Activated CD4-positive, alpha-beta T cell treated with anti-CD3 and anti-CD28 coated beads, Interleukin-10, Interleukin-2, amounts not matched to agents 100 ng/mL and 50 ng/mL, durations not matched to agents 16 hours and 8 hours (primary cell): ENCODE results near the gene PAPPA.

ENCODE experiments used
- DNase-seq: peaks from one replicate; pipeline ENCODE4 v3.0.0-alpha.2; 2020

PAPPA gene

DNA sequence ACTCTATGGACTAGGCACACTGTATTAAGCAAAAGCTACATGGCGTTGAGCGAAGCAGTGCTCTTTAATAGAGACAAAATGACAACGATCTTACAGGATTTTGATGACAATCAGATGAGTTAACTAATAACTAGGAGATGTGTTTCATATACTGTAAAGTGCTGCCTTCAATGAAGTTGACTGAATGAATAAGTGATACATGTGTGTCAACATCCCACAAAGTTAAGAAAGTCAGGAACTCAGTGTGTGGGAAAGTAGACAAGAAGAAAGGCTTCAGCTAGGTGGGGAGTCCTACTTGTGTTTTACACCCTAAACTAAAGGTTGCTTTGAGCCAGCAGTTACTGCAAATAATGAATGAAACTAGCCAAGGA is 79.6 kb downstream of the PAPPA start:
- no peak for DNase-seq

- DNase-seq = no peak
Measured at GRCh38 chr9:116234081-116234480, 80.5 kb downstream of the PAPPA start.

GRCh38 chr9:116236979-116237378 is 83.4 kb downstream of the PAPPA start:
- DNase-seq = no peak

DNA sequence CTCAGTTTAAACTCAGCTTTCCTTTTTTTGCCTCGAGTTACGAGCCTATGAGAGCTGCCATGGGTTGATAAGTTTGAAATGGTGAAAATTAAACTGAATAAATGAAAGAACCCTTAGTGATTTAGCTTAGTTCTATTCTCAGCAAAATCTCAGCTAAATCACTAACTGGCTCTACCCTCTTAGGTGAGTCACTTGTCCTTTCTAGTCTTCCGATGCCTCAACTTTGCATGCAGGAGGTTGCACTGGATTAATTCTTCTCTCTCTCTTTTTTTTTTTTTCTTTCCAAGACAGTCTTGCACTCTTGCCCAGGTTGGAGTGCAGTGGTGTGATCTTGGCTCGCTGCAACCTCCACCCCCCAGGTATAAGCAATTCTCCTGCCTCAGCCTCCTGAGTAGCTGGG is 83.9 kb downstream of the PAPPA start:
- no peak for DNase-seq

- DNase-seq = no peak
Measured at GRCh38 chr9:116238225-116238624, 84.6 kb downstream of the PAPPA start.

DNA sequence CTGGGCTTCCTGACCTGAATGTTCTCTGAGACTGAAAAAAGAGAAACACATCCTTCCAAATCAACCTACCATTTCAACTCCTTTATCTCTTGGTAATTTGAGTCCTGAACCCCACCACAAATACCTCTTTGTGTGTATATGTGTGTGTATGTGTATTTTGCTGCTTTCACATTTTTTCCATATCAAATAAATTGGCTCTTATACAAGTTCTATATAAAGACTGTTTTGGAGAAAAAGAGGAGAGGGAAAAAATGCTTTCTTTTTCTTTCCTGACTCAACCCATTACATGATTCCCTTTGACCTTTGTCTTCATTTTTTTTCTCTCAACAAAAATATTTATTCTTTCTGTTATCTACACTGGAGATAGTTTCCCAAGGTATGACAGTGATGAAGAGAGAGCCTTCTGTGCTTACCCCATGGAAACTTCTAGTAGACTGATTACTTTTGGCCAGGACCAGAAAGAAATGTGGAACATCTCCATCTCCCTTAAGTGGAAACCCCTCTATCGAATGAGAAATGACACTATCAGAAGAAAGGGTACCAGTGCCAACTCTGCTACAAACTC is 85.3 kb downstream of the PAPPA start:
- DNase-seq = no peak

DNA sequence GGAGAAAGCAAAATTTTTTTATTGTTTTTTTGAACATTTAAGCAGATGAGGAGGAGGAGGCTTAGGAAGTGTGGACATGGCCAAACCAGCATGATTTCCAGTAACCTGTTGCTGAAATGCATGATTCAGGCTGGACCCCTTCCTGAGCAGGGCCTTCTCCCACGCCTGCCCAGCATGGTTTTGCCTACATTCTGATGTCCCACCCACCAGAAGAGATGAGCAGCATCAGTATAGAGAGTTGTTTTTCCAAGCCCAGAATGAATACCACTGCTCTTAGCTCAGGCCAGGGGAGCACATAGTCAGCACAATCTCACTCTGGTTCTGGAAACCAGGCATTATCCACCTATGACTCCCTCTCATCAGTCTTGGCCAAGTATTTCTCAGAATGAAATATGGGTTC is 90.1 kb downstream of the PAPPA start:
- DNase-seq = no peak

DNA sequence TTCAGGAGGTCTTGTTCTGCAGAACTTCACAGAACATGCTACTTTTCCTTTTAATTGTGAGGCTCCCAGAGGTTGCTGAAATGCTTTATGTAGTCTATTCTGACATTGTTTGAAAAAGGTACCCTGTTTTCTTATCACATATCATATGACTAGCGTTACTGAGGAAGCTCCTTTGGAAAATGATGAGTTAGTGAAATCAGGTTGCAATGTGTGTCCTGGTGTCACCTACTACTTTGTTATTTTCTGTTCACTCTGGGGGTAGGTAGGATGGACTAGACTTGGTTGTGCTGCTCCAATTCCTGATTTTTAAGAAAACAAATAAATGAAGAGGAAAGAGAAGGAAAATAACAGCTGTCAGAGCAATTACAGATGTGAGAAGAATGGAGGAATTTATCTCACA is 93.7 kb downstream of the PAPPA start:
- DNase-seq = no peak

DNA sequence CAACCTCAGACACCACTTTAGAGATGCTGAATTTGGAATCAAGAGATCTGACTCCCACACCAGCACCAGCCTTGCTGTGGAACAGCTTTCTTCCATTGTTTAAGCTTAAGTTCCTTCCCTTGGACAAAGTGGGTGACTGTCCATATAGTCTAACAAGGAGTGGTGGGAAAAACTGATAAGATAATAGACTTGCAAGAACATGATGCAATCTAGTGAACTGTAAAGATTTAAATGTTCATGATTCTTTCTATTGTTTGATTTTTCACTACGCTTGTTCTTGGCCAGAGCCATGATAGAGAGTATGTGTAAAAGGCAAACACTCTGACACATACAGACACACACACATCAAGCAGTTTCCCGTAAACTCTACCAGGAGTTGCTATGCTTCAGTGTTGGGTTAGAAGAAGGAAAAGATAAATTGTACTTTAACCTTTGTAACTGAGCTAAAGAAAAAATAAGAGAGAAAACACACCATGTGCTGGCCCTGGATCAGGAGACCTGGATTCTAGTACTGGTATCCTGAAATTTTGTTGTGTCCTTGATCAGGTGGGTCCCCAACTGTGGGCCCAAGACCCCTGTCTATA is 94.3 kb downstream of the PAPPA start:
- DNase-seq = no peak

GRCh38 chr9:116250891-116251290 is 97.3 kb downstream of the PAPPA start:
- DNase-seq = no peak

- DNase-seq = no peak
Measured at GRCh38 chr9:116251366-116251765, 97.8 kb downstream of the PAPPA start.

DNA sequence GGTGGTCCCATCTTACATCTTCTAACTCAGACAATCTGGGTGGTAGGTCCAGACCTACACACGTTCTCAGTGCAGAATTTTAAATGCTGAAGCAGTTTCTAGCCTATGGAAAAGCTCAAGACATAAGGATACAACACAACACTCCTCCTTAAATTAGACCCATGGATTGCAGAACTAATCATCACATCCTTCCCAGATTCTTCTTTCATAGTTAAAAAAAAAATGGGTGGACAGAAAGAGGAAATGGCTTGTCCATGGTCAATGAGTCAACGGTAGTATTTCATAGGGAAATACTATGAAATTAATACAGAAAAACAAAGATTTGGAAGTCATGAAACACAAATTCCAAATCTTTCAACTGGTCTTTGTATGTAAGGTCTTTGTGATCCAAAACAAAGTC is 106.9 kb downstream of the PAPPA start:
- DNase-seq = no peak

- no peak for DNase-seq
Measured at GRCh38 chr9:116262448-116262847, 108.9 kb downstream of the PAPPA start.

- DNase-seq = no peak
Measured at GRCh38 chr9:116264361-116264760, 110.8 kb downstream of the PAPPA start.

- no peak for DNase-seq
Measured at GRCh38 chr9:116267021-116267420, 113.4 kb downstream of the PAPPA start.

DNA sequence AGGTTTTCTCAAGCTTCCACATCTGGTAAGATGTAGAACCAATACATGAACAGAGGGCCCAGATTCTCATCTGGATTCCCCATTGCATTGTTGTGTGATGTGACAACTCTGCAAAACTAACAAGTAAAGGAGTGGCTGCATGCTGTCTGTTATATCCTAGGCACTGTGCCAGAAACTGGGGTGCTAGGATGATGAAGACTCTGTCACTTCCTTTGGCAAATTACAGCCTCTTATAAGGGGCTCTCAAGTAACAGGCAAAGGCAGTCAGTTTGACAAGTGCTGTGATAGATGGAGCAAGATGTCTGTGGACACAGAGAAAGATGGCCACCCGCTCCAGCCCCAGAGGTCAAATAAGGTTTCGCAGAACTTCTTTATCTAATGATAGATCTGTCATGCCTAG is 115.7 kb downstream of the PAPPA start:
- no peak for DNase-seq

DNA sequence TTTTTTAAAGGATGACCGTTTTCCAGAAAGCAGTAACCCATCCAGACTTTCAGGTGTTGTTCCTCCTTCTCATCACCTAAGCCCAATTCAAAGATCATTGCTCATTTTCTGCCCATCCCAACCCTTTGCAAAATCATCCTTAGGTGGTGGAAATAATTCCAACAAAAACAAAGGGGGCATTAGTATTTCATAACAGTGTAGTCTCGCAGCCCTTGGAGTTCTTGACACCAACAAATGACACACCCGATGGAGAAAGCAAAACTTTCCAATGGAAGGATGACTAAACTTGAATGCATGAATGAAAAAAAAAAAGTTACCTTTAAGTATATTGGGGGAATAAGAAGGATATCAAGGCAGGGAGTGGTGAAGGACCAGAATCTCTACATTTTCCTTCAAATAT is 117.0 kb downstream of the PAPPA start:
- no peak for DNase-seq

- no peak for DNase-seq
Measured at GRCh38 chr9:116271340-116271739, 117.7 kb downstream of the PAPPA start.

DNA sequence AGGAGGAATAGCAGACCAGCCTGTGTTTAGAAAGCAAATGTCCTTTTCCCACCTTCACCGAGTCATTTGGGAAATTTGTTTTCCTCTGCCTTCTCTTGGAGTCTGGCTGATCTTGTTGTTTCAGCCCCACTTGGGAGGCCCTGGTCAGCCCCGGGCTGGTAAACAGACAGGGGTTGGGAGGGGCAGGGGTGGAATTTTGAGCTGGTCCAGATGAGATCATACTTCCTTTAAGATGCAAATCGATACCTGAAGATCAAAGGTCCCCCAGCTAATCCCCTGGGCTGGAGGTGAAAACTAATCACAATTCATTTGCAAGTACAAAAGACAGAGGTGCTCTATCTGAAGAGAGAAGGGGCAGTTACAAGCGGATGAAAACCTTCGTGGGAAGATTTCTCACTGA is 118.4 kb downstream of the PAPPA start:
- DNase-seq = no peak

DNA sequence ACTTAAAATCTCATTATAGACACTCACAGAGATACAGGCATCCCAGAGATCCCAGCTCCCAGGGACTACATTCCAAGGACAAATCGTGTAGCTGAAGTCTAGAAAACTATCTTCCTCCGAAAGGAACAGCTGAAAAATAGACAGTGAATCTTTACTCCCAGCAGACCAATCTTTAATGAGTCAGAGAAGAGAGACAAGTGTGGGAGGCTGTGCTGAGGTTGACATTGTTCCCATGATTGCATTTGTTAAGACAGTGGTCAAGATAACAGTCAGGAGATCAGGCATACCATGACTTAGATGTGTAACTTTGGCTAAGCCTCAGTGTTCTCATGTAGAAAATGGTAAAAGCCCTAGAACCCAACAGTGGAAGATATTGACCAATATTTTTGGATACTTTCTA is 120.7 kb downstream of the PAPPA start:
- no peak for DNase-seq

DNA sequence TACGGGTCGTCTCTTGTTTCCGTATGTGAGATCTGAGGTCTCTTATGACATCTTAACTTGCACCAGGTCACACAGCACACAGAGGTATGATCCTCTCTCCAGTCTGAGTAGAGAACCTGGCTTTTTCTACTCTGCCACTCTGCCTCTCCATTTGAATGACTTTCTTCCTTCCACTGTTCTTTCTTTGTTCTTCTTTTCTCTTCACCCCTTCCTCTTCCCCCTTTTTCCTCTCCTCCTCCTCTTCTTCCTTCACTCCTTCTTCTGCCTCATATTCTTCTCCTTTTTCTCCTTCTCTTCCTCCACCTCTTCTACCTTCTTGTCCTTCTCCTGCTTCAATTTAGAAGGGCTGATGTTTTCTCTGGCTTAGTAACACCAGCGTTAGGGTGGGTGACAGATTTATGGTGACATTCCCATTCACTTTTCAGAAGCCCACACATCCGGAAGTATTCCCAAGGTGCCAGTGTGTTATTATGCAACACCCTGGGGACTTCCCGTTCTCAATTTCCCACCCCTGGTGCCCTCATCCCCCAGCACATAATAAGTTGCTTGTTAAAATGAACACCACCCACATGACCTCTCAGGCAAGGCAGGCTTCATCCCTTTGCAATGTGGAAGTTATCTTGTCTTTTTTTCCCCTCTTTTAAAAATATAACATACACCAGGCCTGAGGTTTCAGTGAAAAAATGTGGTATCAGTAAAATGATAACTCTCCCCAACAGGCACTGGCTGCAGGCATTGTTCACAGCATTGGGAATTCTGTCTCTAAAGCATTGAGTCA is 122.0 kb downstream of the PAPPA start:
- no peak for DNase-seq

DNA sequence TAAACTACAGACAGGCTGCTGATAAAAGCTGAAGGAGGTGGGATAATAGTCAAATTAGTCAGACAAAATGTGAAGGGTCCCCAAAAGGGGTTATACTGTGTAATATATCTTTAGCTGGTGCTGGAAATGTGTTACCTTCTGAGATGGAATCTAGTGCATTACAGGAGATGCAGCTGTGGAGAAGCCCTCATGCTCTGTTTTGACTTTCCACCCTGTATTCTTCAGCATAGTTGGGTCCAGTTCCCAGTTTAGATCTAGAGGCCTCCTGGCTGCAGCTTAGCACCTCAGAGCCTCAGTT is 122.6 kb downstream of the PAPPA start:
- no peak for DNase-seq

DNA sequence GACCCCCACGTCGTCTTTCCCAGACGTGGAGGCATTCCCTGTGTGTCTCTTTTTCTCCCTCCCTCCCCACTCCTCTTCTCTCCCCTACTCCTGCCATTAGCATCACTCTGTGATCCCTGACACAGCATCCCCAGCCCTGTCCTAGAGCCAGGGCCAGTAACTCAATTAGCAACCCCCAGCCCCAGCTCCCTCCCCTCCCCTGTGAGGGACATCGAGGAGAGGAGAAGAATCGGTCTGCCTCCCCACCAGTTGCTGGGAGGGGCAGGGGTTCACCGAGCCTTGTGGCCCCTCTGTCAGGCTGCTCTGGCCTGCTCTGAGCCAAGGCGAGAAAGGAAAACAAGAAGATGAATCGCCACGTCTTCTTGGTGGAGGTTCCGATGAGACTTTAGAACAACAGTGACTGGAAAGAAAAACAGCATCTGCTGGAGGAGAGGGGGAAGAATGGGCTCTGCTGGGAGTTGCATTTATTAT is 123.1 kb downstream of the PAPPA start:
- DNase-seq = no peak

- no peak for DNase-seq
Measured at GRCh38 chr9:116278326-116278725, 124.7 kb downstream of the PAPPA start.

GRCh38 chr9:116279230-116279629 is 125.6 kb downstream of the PAPPA start:
- DNase-seq = no peak
